OCI-LY7 (cell line): ENCODE results near the gene SLC44A4. TPM values are rescaled to one million over a fixed set of nuclear protein-coding genes. Genes with fewer than 3 reads are reported as not detected.

Experiments
- BruUV-seq: library from RNA; stranded (reverse); fragments of 400-500 nt; replicated peaks from 2 replicates; lab custom pipeline; 2021; lab: Mats Ljungman, UMichigan
- CTCF ChIA-PET: fragments of 300-600 bp; sonication (Branson Sonifier 250); formaldehyde crosslinking; loops from one replicate; lab custom pipeline; 2022; ENCODE audit warnings: antibody characterized with exemption; ENCODE audit not compliant: unreplicated experiment; lab: Charles Lee
- POLR2A ChIA-PET: fragments of 300-600 bp; sonication (Branson Sonifier 250); formaldehyde crosslinking; loops from one replicate; lab custom pipeline; 2022; ENCODE audit warnings: antibody characterized with exemption; lab: Charles Lee
- DNase-seq: peaks from one replicate; pipeline ENCODE4 v3.0.0-alpha.2; 2015; ENCODE audit warnings: low spot score
- H2AFZ ChIP-seq: fragments of 200-600 bp; sonication (generic), shearing (Covaris generic); 2 replicates; pipeline ENCODE4 v1.6.1; 2014; ENCODE audit warnings: mild to moderate bottlenecking, antibody characterized with exemption, low read length, moderate library complexity
- H3K27ac ChIP-seq: fragments of 200-600 bp; sonication (generic); 2 replicates; pipeline ENCODE4 v1.5.1; 2014; ENCODE audit warnings: mixed run types, low read depth, mild to moderate bottlenecking, moderate library complexity, low read length, inconsistent platforms; ENCODE audit not compliant: poor library complexity, severe bottlenecking
- H3K36me3 ChIP-seq: fragments of 200-600 bp; sonication (generic); 2 replicates; pipeline ENCODE4 v1.6.1; 2014; ENCODE audit warnings: mild to moderate bottlenecking, antibody characterized with exemption, low read length, moderate library complexity, mixed read lengths; ENCODE audit not compliant: insufficient read depth
- H3K4me1 ChIP-seq: fragments of 200-600 bp; sonication (generic); 2 replicates; pipeline ENCODE4 v1.5.1; 2014; ENCODE audit warnings: mild to moderate bottlenecking, low read length; ENCODE audit not compliant: insufficient read depth, poor library complexity, severe bottlenecking
- H3K4me2 ChIP-seq: fragments of 200-600 bp; sonication (generic); 2 replicates; pipeline ENCODE4 v1.6.1; 2014; ENCODE audit warnings: mild to moderate bottlenecking, low read length
- H3K4me3 ChIP-seq: fragments of 200-600 bp; sonication (generic); 2 replicates; pipeline ENCODE4 v1.5.1; 2014; ENCODE audit warnings: mild to moderate bottlenecking, low read depth, low read length; ENCODE audit not compliant: poor library complexity, severe bottlenecking
- H3K79me2 ChIP-seq: fragments of 200-600 bp; sonication (generic); 2 replicates; pipeline ENCODE4 v1.6.1; 2016; ENCODE audit warnings: low read depth, mild to moderate bottlenecking, low read length, moderate library complexity, mixed read lengths; ENCODE audit not compliant: insufficient read depth
- H3K9me2 ChIP-seq: fragments of 200-600 bp; sonication (generic); 2 replicates; pipeline ENCODE4 v1.6.1; 2016; ENCODE audit warnings: mild to moderate bottlenecking, low read length, mixed read lengths; ENCODE audit not compliant: insufficient read depth
- H3K9me3 ChIP-seq: fragments of 200-600 bp; sonication (generic); 2 replicates; pipeline ENCODE4 v1.6.1; 2014; ENCODE audit warnings: mild to moderate bottlenecking, mixed run types, low read length, mixed read lengths
- H4K20me1 ChIP-seq: fragments of 200-600 bp; sonication (generic); 2 replicates; pipeline ENCODE4 v1.6.1; 2014; ENCODE audit warnings: mild to moderate bottlenecking, antibody characterized with exemption, low read length, moderate library complexity, mixed read lengths; ENCODE audit not compliant: insufficient read depth
- EZH2phosphoT487 ChIP-seq: fragments of 200-600 bp; sonication (generic); IDR thresholded peaks from 2 replicates; pipeline ENCODE4 v1.6.1; 2018; ENCODE audit warnings: low read depth, borderline replicate concordance, mild to moderate bottlenecking, mixed run types, antibody characterized with exemption, low read length, moderate library complexity, mixed read lengths
- intact Hi-C: fragments of 100-400 bp; cut with micrococcal nuclease; formaldehyde crosslinking; loops from one replicate; pipeline ENCODE4 v1.10.0; 2022; ENCODE audit not compliant: unreplicated experiment
- total RNA-seq, 2 experiments: library from RNA; depleted of rRNA in 1 of 2; stranded (reverse); fragments of >200 nt in 1 of 2; shearing (Covaris generic) in 1 of 2; gene quantifications; 2 replicates each; pipeline ENCODE4 v1.2.3, GENCODE V29; 2014 to 2022
- TF ChIP-seq, protein P1 (sequence below): fragments of 200-600 bp; sonication (generic); conservative IDR thresholded peaks from 2 replicates; pipeline ENCODE4 v1.5.1; 2014; ENCODE audit warnings: mild to moderate bottlenecking, antibody characterized with exemption, low read length, moderate library complexity, mixed read lengths

SLC44A4 gene
- total RNA-seq, 2 experiments from 2014 or later = not detected

GRCh38 chr6:31888276-31889258, 9.8 kb upstream of the SLC44A4 start:
- no peaks in the 10 kb centered on the region for H4K20me1 ChIP-seq
- TF ChIP-seq EZH2phosphoT487 = no peak
- TF ChIP-seq, protein P1, sequence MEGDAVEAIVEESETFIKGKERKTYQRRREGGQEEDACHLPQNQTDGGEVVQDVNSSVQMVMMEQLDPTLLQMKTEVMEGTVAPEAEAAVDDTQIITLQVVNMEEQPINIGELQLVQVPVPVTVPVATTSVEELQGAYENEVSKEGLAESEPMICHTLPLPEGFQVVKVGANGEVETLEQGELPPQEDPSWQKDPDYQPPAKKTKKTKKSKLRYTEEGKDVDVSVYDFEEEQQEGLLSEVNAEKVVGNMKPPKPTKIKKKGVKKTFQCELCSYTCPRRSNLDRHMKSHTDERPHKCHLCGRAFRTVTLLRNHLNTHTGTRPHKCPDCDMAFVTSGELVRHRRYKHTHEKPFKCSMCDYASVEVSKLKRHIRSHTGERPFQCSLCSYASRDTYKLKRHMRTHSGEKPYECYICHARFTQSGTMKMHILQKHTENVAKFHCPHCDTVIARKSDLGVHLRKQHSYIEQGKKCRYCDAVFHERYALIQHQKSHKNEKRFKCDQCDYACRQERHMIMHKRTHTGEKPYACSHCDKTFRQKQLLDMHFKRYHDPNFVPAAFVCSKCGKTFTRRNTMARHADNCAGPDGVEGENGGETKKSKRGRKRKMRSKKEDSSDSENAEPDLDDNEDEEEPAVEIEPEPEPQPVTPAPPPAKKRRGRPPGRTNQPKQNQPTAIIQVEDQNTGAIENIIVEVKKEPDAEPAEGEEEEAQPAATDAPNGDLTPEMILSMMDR = peak; percentile 90
- H3K4me1 ChIP-seq = no peaks in the 10 kb centered on the region
- no TSS peak for BruUV-seq
- ChIA-PET POLR2A (no interaction called here), CTCF (interaction anchor here (0.5 to 1.4 kb wide), 2 partner anchors 10 to 194 kb away, joined by 4 to 6 read pairs; no protein-coding TSS in a partner anchor)
- H3K4me2 ChIP-seq = no peak overlapping the region
- intact Hi-C loops = no loop called here
- no peaks in the 10 kb centered on the region for H3K9me2 ChIP-seq
- peak; percentile 38 for DNase-seq
- H3K36me3 ChIP-seq = peaks cover 94% of the 10 kb centered on the region
- H3K27ac ChIP-seq = no peak overlapping the region
- H3K4me3 ChIP-seq = no peak overlapping the region
- no peaks in the 10 kb centered on the region for H3K9me3 ChIP-seq
- H2AFZ ChIP-seq = no peak overlapping the region
- H3K79me2 ChIP-seq = no peaks in the 10 kb centered on the region

DNA sequence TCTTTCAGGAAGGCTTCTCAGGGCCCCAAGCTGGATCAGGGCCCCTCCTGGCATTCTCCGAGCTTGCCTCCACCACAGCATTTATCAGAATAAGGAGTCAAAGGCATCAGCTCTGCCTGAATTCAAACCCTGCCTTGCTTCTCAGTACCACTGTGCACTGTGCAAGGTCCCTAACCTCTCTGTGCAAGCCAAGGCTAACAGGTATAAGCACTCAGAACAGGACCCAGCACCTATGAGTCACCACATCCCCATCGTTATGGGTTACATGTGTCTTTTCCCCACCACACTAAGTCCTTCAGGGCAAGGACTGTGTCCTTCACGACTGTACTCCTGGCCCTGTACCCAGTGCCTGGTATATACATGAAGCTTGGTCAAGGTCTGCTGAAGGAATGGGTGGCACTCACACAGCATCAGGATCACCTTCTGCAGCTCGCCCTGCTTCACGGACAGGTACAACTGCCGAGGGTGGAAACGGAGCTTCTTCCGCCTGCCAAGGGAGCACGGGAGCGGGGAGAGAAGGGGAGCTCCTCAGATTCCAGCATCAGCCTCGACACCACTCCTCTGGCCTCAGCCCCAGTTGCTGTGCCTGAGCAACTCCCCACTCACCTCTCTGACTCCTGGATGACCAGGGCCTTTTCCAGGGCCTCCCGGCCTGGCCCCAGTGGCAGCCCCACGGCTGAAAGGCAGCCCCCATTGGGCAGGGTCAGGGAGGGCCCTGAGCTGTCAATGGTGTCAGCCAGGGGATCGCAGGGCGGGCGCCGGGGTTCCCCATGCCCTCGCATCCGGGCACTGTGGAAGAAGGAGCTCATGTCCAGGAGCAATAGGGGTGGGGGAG, 8.6 kb upstream of the SLC44A4 start:
- peaks cover 93% of the 10 kb centered on the region for H3K36me3 ChIP-seq
- no TSS peak for BruUV-seq
- H3K9me3 ChIP-seq = no peaks in the 10 kb centered on the region
- TF ChIP-seq EZH2phosphoT487 = no peak
- TF ChIP-seq, protein P1 = no peak
- H3K79me2 ChIP-seq = no peaks in the 10 kb centered on the region
- no peaks in the 10 kb centered on the region for H3K4me1 ChIP-seq
- intact Hi-C loops = no loop called here
- CTCF ChIA-PET = interaction anchor here (0.6 kb wide), 1 partner anchor 642 kb away, joined by 16 read pairs; no protein-coding TSS in a partner anchor
- no peak overlapping the region for H2AFZ ChIP-seq
- H3K4me2 ChIP-seq = no peak overlapping the region
- no peaks in the 10 kb centered on the region for H4K20me1 ChIP-seq
- DNase-seq = no peak
- H3K9me2 ChIP-seq = no peaks in the 10 kb centered on the region
- H3K27ac ChIP-seq = no peak overlapping the region
- no peak overlapping the region for H3K4me3 ChIP-seq
- POLR2A ChIA-PET = interaction anchor here (0.6 kb wide), 1 partner anchor 24 kb away, joined by 3 read pairs; the partner anchor contains the start of gene NEU1
